Natural killer cell (primary cell): ENCODE data around the gene HEPACAM2. TPM values are rescaled to one million over a fixed set of nuclear protein-coding genes. Genes with fewer than 3 reads are reported as not detected.

ENCODE experiments used
- ATAC-seq, 3 donors: fragments of 150-1000 bp in 2 of 3; fragments of 200-7000 bp in 1 of 3; cut with Tn5 transposase; 1 replicate in 1 of 3; 2 replicates in 2 of 3; pipeline ENCODE4 v1.10.0; 2021; ENCODE audit warnings: mild to moderate bottlenecking in 2 of 3, moderate library complexity in 2 of 3
- DNase-seq, 2 donors: peaks; one replicate each; pipeline versions ENCODE4 v3.0.0 to v3.0.0-alpha.2; 2013 to 2021; ENCODE audit warnings: mixed read lengths in 1 of 2
- H3K27ac ChIP-seq: one replicate; pipeline ENCODE4 v1.5.1; 2013; ENCODE audit warnings: mild to moderate bottlenecking, low read length
- H3K27me3 ChIP-seq: one replicate; pipeline ENCODE4 v1.6.1; 2013; ENCODE audit warnings: low read length; ENCODE audit not compliant: control insufficient read depth, insufficient read depth
- H3K36me3 ChIP-seq: one replicate; pipeline ENCODE4 v1.6.1; 2013; ENCODE audit warnings: low read length; ENCODE audit not compliant: control insufficient read depth, insufficient read depth
- H3K4me1 ChIP-seq: one replicate; pipeline ENCODE4 v1.6.1; 2013; ENCODE audit warnings: low read length; ENCODE audit not compliant: control insufficient read depth, insufficient read depth
- H3K4me3 ChIP-seq: one replicate; pipeline ENCODE4 v1.5.1; 2013; ENCODE audit warnings: low read length
- H3K9me3 ChIP-seq: one replicate; pipeline ENCODE4 v1.6.1; 2013; ENCODE audit warnings: low read length; ENCODE audit not compliant: control insufficient read depth, insufficient read depth
- H3K27ac Mint-ChIP-seq, 2 donors: one replicate each; pipeline ENCODE4 v1.8.0; 2022; ENCODE audit warnings: mild to moderate bottlenecking in 2 of 2, mixed read lengths in 2 of 2, moderate library complexity in 1 of 2
- H3K27me3 Mint-ChIP-seq, 2 donors: one replicate each; pipeline ENCODE4 v1.8.0; 2022; ENCODE audit warnings: low read depth in 2 of 2, mixed read lengths in 2 of 2
- H3K36me3 Mint-ChIP-seq: one replicate; pipeline ENCODE4 v1.8.0; 2022; ENCODE audit warnings: mixed read lengths
- H3K4me1 Mint-ChIP-seq, 2 donors: one replicate each; pipeline ENCODE4 v1.8.0; 2022; ENCODE audit warnings: mixed read lengths in 2 of 2
- H3K4me3 Mint-ChIP-seq: one replicate; pipeline ENCODE4 v1.8.0; 2022; ENCODE audit warnings: mild to moderate bottlenecking, moderate library complexity, mixed read lengths
- H3K9me3 Mint-ChIP-seq, 2 donors: one replicate each; pipeline ENCODE4 v1.8.0; 2022; ENCODE audit warnings: mixed read lengths in 2 of 2
- WGBS: methylation state at CpG from one replicate; pipeline ENCODE4 v1.1.7; 2013; ENCODE audit warnings: missing lambda C conversion rate; ENCODE audit not compliant: insufficient coverage; 5-methylcytosine and 5-hydroxymethylcytosine counted together
- intact Hi-C: fragments of 100-400 bp; cut with micrococcal nuclease; formaldehyde crosslinking; loops from one replicate; pipeline ENCODE4 v1.14.2; 2022
- total RNA-seq, 4 donors: library from RNA; stranded (reverse); fragments of 120-200 nt in 1 of 4; gene quantifications; one replicate each; pipeline versions ENCODE4 v1.2.3 to v1.2.4, GENCODE V29; 2013 to 2022
- TF ChIP-seq, protein P1 (sequence below): fragments of 200-600 bp; IDR thresholded peaks from one replicate; pipeline ENCODE4 v1.8.0; 2022; ENCODE audit warnings: antibody characterized with exemption

Gene HEPACAM2
- total RNA-seq, 3 donors from 2014 or later (not counting 1 experiment from before 2014, with no cell fraction given) = not detected

DNA sequence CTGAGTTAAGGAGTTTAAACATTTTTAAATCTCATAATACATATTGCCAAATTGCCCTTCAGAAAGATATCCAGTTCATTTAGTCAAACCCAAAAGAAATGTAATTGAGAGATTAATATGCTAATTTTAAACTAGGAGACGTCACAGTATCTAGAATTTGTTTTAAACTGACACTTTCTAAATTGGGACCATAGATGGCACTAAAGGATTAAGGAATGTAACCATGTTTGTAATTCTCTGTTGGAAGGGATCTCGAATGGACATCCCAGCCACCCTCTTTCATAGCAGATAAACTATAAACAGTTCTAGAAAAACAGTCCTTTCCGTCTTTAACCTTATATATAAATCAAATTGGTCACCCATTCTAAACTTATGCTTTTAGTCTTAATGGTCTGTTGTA, 48.1 kb downstream of the HEPACAM2 start:
- Mint-ChIP-seq H3K9me3 (no peaks in the 10 kb centered on the region), H3K4me1 (no peaks in the 10 kb centered on the region), H3K36me3 (no peaks in the 10 kb centered on the region), H3K27ac (no peak overlapping the region), H3K4me3 (no peak overlapping the region), H3K27me3 (peaks cover 20 to 31% of the 10 kb centered on the region in 2 donors)
- intact Hi-C loops = no loop called here
- WGBS = no CpG with 5 or more reads among the region's 3 CpGs
- DNase-seq (peak in 1 of 2 donors; percentile 15), ATAC-seq (no peak)
- Histone ChIP-seq H3K36me3 (no peaks in the 10 kb centered on the region), H3K9me3 (no peaks in the 10 kb centered on the region), H3K27ac (no peak overlapping the region), H3K4me3 (no peak overlapping the region), H3K27me3 (no peaks in the 10 kb centered on the region), H3K4me1 (no peaks in the 10 kb centered on the region)
- TF ChIP-seq, protein P1, sequence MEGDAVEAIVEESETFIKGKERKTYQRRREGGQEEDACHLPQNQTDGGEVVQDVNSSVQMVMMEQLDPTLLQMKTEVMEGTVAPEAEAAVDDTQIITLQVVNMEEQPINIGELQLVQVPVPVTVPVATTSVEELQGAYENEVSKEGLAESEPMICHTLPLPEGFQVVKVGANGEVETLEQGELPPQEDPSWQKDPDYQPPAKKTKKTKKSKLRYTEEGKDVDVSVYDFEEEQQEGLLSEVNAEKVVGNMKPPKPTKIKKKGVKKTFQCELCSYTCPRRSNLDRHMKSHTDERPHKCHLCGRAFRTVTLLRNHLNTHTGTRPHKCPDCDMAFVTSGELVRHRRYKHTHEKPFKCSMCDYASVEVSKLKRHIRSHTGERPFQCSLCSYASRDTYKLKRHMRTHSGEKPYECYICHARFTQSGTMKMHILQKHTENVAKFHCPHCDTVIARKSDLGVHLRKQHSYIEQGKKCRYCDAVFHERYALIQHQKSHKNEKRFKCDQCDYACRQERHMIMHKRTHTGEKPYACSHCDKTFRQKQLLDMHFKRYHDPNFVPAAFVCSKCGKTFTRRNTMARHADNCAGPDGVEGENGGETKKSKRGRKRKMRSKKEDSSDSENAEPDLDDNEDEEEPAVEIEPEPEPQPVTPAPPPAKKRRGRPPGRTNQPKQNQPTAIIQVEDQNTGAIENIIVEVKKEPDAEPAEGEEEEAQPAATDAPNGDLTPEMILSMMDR = no peak

DNA sequence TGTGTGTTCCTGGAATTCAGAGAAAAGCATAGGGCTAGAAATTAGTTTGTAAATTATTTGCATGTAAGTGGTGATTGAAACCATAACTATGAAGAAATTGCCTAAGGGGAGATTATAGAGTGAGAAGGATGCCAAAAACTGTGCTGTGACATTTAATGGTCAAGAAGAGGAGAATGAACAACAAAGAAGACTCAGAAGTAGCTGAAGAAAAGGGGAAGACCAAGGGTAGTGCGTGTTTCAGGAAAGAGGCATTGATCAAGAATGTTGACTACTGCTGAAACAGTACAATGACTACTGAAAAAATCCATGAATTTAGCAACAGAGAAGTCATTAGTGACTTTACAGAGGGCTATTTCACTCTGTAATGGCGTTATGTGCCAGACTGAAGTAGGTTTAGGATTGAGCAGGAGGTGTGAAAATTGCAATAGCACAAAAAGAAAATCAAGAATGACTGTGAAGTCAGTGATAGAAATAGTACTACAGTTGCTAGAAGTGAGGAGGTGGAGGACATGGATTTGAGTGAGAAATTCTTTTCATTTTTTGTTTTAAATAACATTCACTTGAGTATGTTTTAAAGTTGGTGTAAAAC, 49.2 kb downstream of the HEPACAM2 start:
- Histone ChIP-seq H3K27me3 (no peaks in the 10 kb centered on the region), H3K36me3 (no peaks in the 10 kb centered on the region), H3K27ac (no peak overlapping the region), H3K4me1 (no peaks in the 10 kb centered on the region), H3K4me3 (no peak overlapping the region), H3K9me3 (no peaks in the 10 kb centered on the region)
- ATAC-seq (no peak), DNase-seq (no peak)
- Mint-ChIP-seq H3K36me3 (no peaks in the 10 kb centered on the region), H3K27ac (no peak overlapping the region), H3K4me1 (no peaks in the 10 kb centered on the region), H3K9me3 (no peaks in the 10 kb centered on the region), H3K27me3 (peaks cover 17 to 27% of the 10 kb centered on the region in 2 donors), H3K4me3 (no peak overlapping the region)
- WGBS = 45% methylated on average over 2 of the region's 2 CpGs
- intact Hi-C loops = no loop called here
- TF ChIP-seq, protein P1 = no peak

GRCh38 chr7:93175219-93175618, 51.0 kb downstream of the HEPACAM2 start:
- H3K36me3 Mint-ChIP-seq = no peaks in the 10 kb centered on the region
- H3K27me3 Mint-ChIP-seq = peaks cover 15 to 27% of the 10 kb centered on the region in 2 donors
- no peak overlapping the region for H3K27ac ChIP-seq
- intact Hi-C loops = no loop called here
- no peak overlapping the region for H3K4me3 Mint-ChIP-seq
- DNase-seq = no peak
- H3K36me3 ChIP-seq = no peaks in the 10 kb centered on the region
- H3K27ac Mint-ChIP-seq = no peak overlapping the region
- peaks cover 4% of the 10 kb centered on the region for H3K9me3 ChIP-seq
- H3K4me1 Mint-ChIP-seq = no peaks in the 10 kb centered on the region
- peaks cover 0 to 3% of the 10 kb centered on the region in 2 donors for H3K9me3 Mint-ChIP-seq
- TF ChIP-seq, protein P1 = no peak
- H3K4me3 ChIP-seq = no peak overlapping the region
- no peak for ATAC-seq
- whole genome bisulfite sequencing = 93% methylated on average over 2 of the region's 2 CpGs
- H3K27me3 ChIP-seq = no peaks in the 10 kb centered on the region
- H3K4me1 ChIP-seq = no peaks in the 10 kb centered on the region

- Mint-ChIP-seq H3K9me3 (peaks cover 0 to 3% of the 10 kb centered on the region in 2 donors), H3K27ac (no peak overlapping the region), H3K4me1 (no peaks in the 10 kb centered on the region), H3K36me3 (no peaks in the 10 kb centered on the region), H3K4me3 (no peak overlapping the region), H3K27me3 (peaks cover 24 to 27% of the 10 kb centered on the region in 2 donors)
- Histone ChIP-seq H3K27ac (no peak overlapping the region), H3K27me3 (no peaks in the 10 kb centered on the region), H3K4me3 (no peak overlapping the region), H3K4me1 (no peaks in the 10 kb centered on the region), H3K36me3 (no peaks in the 10 kb centered on the region), H3K9me3 (peaks cover 4% of the 10 kb centered on the region)
- TF ChIP-seq, protein P1 = no peak
- intact Hi-C loops = no loop called here
- ATAC-seq (no peak), DNase-seq (no peak)
- no CpG with 5 or more reads among the region's 2 CpGs for WGBS
Measured at GRCh38 chr7:93172683-93173082, 53.6 kb downstream of the HEPACAM2 start.
